OCI-LY1 (cell line): ENCODE results near the gene RFX4.

Experiments
- EZH2 ChIP-seq: fragments of 200-600 bp; sonication (generic), shearing (Covaris generic); IDR thresholded peaks from 2 replicates; pipeline ENCODE4 v1.8.0; 2017; ENCODE audit warnings: borderline replicate concordance, mixed run types, mild to moderate bottlenecking, antibody characterized with exemption, low read length, moderate library complexity, mixed read lengths
- TF ChIP-seq, protein P1 (sequence below): fragments of 200-600 bp; sonication (generic), shearing (Covaris generic); IDR thresholded peaks from 2 replicates; pipeline ENCODE4 v1.5.1; 2017; ENCODE audit warnings: mild to moderate bottlenecking, antibody characterized with exemption, low read length, moderate library complexity, mixed read lengths

DNA sequence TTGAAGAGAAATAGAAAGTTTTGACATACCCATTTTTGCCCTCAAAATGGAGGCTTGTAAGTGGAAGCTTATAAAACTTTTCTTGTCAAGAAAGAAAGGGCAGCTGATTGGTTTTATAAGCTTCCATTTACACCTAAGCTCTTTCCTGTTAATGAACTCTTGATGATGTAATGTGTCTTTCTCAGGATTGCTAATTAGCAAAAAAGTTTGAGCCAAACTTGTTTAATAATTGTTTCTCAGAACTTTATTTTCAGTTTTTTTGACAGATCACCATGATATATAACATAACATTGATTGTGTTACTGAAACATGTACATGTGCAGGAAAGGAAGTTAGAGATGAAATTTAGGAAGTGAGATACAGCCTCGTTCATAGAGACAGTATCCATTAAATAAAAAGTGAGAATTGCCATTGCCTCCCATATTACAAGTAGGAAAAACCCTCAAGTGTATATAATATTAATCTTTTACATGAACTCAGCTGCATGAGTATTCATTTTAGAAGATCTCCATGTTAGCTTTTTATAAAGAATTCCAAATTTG is 218.4 kb downstream of the RFX4 start:
- TF ChIP-seq, protein P1, sequence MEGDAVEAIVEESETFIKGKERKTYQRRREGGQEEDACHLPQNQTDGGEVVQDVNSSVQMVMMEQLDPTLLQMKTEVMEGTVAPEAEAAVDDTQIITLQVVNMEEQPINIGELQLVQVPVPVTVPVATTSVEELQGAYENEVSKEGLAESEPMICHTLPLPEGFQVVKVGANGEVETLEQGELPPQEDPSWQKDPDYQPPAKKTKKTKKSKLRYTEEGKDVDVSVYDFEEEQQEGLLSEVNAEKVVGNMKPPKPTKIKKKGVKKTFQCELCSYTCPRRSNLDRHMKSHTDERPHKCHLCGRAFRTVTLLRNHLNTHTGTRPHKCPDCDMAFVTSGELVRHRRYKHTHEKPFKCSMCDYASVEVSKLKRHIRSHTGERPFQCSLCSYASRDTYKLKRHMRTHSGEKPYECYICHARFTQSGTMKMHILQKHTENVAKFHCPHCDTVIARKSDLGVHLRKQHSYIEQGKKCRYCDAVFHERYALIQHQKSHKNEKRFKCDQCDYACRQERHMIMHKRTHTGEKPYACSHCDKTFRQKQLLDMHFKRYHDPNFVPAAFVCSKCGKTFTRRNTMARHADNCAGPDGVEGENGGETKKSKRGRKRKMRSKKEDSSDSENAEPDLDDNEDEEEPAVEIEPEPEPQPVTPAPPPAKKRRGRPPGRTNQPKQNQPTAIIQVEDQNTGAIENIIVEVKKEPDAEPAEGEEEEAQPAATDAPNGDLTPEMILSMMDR = no peak
- TF ChIP-seq EZH2 = no peak
